Left lung (tissue), 10 donors: ENCODE data around the gene TSHZ2. TPM values are rescaled to one million over a fixed set of nuclear protein-coding genes. Genes with fewer than 3 reads are reported as not detected.

Experiments used
- ATAC-seq: fragments of 200-7000 bp; cut with Tn5 transposase; one replicate; pipeline ENCODE4 v1.9.1; 2020; ENCODE audit warnings: moderate library complexity
- DNase-seq, 4 donors: peaks; one replicate each; pipeline ENCODE4 v3.0.0-alpha.2; 2013 to 2020
- H3K27ac ChIP-seq, 2 donors: fragments of 200-600 bp; sonication (generic) in 1 of 2; one replicate each; pipeline versions ENCODE4 v1.5.0 to v1.8.0; 2020 to 2021
- H3K27me3 ChIP-seq, 2 donors: fragments of 200-600 bp; sonication (generic) in 1 of 2; one replicate each; pipeline versions ENCODE4 v1.5.0 to v1.8.0; 2020 to 2021
- H3K36me3 ChIP-seq, 2 donors: fragments of 200-600 bp; sonication (generic) in 1 of 2; one replicate each; pipeline versions ENCODE4 v1.5.0 to v1.8.0; 2020 to 2021
- H3K4me1 ChIP-seq, 2 donors: fragments of 200-600 bp; one replicate each; pipeline ENCODE4 v1.8.0; 2021
- H3K4me3 ChIP-seq, 2 donors: fragments of 200-600 bp; sonication (generic) in 1 of 2; one replicate each; pipeline versions ENCODE4 v1.5.0 to v1.8.0; 2020 to 2021; ENCODE audit warnings: mild to moderate bottlenecking in 1 of 2
- H3K9me3 ChIP-seq, 2 donors: fragments of 200-600 bp; sonication (generic) in 1 of 2; one replicate each; pipeline versions ENCODE4 v1.5.0 to v1.8.0; 2020 to 2021
- CTCF ChIP-seq, 2 donors: fragments of 200-600 bp; sonication (generic) in 1 of 2; IDR thresholded peaks; one replicate each; pipeline versions ENCODE4 v1.5.0 to v1.8.0; 2021; ENCODE audit warnings: antibody characterized with exemption in 2 of 2
- intact Hi-C, 2 donors: fragments of 100-400 bp; cut with DNase I; formaldehyde crosslinking; loops; one replicate each; pipeline versions ENCODE4 v1.11.2 to v1.14.2; 2022
- polyA plus RNA-seq, 6 donors: library from polyadenylated mRNA; unstranded; fragments of 120-200 nt; gene quantifications; one replicate each; pipeline ENCODE4 v1.2.1, GENCODE V29; 2013; ENCODE audit not compliant: insufficient read length in 6 of 6
- total RNA-seq, 2 donors: library from RNA; stranded (reverse); fragmentation: NEBNext Ultra II Directional; extraction: Animal tissue kit (Norgen Biotek cat#: 25700); gene quantifications; one replicate each; pipeline ENCODE4 v1.2.1, GENCODE V29; 2021
- donor health status: DM: no; HTN: yes; CAD: no.
- donor health status: DM: no; HTN: no; CAD: no.

TSHZ2 gene
- total and polyA plus RNA-seq, 8 donors, result 7.6 to 20.7 (median 13.9) TPM

- Histone ChIP-seq H3K27ac (no peak overlapping the region), H3K4me1 (no peaks in the 10 kb centered on the region), H3K27me3 (no peaks in the 10 kb centered on the region), H3K9me3 (no peaks in the 10 kb centered on the region), H3K4me3 (no peak overlapping the region), H3K36me3 (no peaks in the 10 kb centered on the region)
- TF ChIP-seq CTCF (IDR thresholded peaks at IDR 0.05), result no peak
- DNase-seq (no peak), ATAC-seq (no peak)
- intact Hi-C loops, result no loop called here
Observed at GRCh38 chr20:53161073-53161472, 188.9 kb downstream of the TSHZ2 start.

DNA sequence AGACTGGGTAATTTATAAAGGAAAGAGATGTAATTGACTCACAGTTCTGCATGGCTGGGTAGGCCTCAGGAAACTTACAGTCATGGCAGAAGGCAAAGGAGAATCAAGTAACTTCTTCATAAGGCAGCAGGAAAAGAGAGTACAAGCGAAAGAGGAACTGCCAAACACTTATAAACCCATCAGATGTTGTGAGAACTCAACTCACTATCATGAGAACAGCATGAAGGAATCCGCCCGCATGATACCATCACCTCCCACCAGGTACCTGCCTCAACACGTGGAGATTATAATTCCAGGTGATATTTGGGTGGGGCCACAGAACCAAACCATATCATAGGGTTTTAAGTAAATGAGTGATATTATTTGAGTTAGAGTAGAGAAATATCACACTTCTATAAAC, 189.3 kb downstream of the TSHZ2 start:
- intact Hi-C loops, result no loop called here
- Histone ChIP-seq H3K27me3 (no peaks in the 10 kb centered on the region), H3K36me3 (no peaks in the 10 kb centered on the region), H3K27ac (no peak overlapping the region), H3K9me3 (no peaks in the 10 kb centered on the region), H3K4me3 (no peak overlapping the region), H3K4me1 (no peaks in the 10 kb centered on the region)
- TF ChIP-seq CTCF (IDR thresholded peaks at IDR 0.05), result no peak
- ATAC-seq (no peak), DNase-seq (no peak)

DNA sequence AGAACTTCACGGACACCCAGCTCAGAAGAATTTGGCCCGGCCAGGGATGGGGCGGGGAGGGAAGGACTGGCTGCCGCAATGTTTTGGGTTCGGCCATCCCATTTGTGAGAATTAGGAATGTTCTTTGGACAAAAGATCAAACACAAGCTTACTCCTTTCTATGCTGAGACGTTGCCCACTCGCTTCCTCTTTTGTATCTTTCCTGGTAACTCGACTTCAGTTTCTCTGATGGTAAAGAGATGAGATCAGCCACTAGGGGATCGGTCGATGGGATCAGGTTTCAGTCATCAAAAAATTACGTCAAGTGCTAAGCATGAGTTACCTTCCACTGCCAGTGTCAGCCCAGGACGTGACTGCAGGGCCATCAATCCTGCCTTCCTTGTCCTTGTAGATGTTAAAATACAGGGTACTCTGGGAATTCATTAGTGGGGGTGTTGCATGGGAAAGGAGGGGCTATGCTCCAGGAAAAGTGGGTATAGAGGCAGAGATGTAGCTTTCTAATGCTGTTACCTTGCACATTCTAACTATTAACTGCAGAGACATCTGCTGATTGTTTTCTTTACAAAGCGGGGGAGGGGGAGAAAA, 190.2 kb downstream of the TSHZ2 start:
- no peaks in the 10 kb centered on the region for H3K4me1 ChIP-seq
- H3K27ac ChIP-seq, result no peak overlapping the region
- H3K9me3 ChIP-seq, result no peaks in the 10 kb centered on the region
- H3K36me3 ChIP-seq, result no peaks in the 10 kb centered on the region
- TF ChIP-seq CTCF (IDR thresholded peaks at IDR 0.05), result no peak
- intact Hi-C loops, result no loop called here
- H3K4me3 ChIP-seq, result no peak overlapping the region
- peak; percentile 60 for ATAC-seq
- H3K27me3 ChIP-seq, result no peaks in the 10 kb centered on the region
- DNase-seq, result peak in 2 of 4 donors; percentile 32 to 62

- H3K4me1 ChIP-seq, result no peaks in the 10 kb centered on the region
- ATAC-seq, result no peak
- no peaks in the 10 kb centered on the region for H3K9me3 ChIP-seq
- no peak overlapping the region for H3K27ac ChIP-seq
- no peak for DNase-seq
- H3K36me3 ChIP-seq, result no peaks in the 10 kb centered on the region
- no peak overlapping the region for H3K4me3 ChIP-seq
- H3K27me3 ChIP-seq, result no peaks in the 10 kb centered on the region
- intact Hi-C loops, result no loop called here
- no peak for TF ChIP-seq CTCF (IDR thresholded peaks at IDR 0.05)
Observed at GRCh38 chr20:53163486-53163885, 191.3 kb downstream of the TSHZ2 start.

DNA sequence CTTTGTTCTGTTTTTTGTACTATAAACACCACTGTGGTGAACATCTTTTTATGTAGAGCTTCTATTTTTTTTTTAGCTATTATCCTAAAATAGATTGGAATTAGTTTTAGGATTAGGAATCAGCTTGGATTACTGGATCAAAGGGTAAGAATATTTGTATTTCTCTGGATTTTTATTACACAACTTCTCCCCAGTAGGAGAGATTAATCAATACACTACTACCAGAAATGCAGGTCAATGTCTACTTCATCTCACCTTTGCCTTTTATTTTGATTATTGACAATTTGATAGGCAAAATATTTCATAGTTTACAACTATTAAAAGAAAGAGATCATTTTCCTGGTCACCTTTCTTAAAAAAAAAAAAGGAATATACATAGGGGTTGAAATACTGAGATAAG, 191.9 kb downstream of the TSHZ2 start:
- ATAC-seq, result no peak
- H3K4me3 ChIP-seq, result no peak overlapping the region
- intact Hi-C loops, result no loop called here
- DNase-seq, result no peak
- H3K27me3 ChIP-seq, result no peaks in the 10 kb centered on the region
- no peaks in the 10 kb centered on the region for H3K36me3 ChIP-seq
- H3K4me1 ChIP-seq, result no peaks in the 10 kb centered on the region
- no peak for TF ChIP-seq CTCF (IDR thresholded peaks at IDR 0.05)
- no peaks in the 10 kb centered on the region for H3K9me3 ChIP-seq
- H3K27ac ChIP-seq, result no peak overlapping the region
